ENCODE results near the gene TEAD2. TPM values are rescaled to one million over a fixed set of nuclear protein-coding genes. Genes with fewer than 3 reads are reported as not detected.

TEAD2 gene
- total and polyA plus RNA-seq, 10 of the 15 experiments (the other 5 are each of a cell fraction or from before 2014, with no cell fraction given) = 0.04 to 0.26 (median 0.11) TPM; not detected in 3

DNA sequence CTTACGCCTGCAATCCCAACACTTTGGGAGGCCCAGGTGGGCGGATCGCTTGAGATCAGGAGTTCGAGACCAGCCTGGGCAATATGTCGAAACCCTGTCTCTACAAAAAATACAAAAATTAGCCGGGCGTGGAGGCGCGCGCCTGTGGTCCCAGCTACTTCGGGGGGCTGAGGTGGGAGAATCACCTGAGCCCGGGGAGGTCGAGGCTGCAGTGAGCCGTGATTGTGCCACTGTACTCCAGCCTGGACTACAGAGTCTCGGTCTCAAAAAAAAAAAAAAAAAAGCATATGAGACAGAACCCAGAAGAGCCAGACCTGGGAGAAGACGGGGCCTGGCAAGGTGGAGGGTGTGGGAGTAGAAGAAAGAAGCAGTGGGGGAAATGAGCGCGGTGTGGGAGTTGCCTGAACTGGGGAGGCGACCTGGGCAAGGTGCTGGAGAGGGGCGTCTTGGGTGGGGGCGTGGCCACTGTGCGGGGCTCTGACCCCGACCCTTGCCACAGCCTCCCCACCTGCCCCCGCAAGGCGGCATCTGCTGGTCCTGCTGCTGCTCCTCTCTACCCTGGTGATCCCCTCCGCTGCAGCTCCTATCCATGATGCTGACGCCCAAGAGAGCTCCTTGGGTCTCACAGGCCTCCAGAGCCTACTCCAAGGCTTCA, 2.0 kb upstream of the TEAD2 start:
- RAD21 ChIA-PET (ENCODE audit: unreplicated experiment) = no interaction called here
- Histone ChIP-seq H3K27me3 (replicated peaks in 1 of 2; ENCODE audit: control insufficient read depth in 2 of 2, insufficient read depth in 2 of 2, low read length in 1 of 2) (peaks cover 12 to 15% of the 10 kb centered on the region in 2 experiments; a peak in 3 of 4 replicates), H3K4me2 (ENCODE audit: control insufficient read depth, insufficient read depth) (no peak overlapping the region; the same call in 1 of the 2 replicates), H3K9me3 (replicated peaks; ENCODE audit: control insufficient read depth, insufficient read depth, low read length) (no peaks in the 10 kb centered on the region; the same call in 2 of the 3 replicates), H3K9ac (ENCODE audit: control insufficient read depth, insufficient read depth, low read length) (no peak overlapping the region), H4K20me1 (ENCODE audit: control insufficient read depth, insufficient read depth) (no peaks in the 10 kb centered on the region), H3K36me3 (ENCODE audit: control insufficient read depth in 2 of 2, insufficient read depth in 2 of 2, low read length in 1 of 2) (no peaks in the 10 kb centered on the region), H3K4me1 (ENCODE audit: control insufficient read depth, insufficient read depth, low read length) (peaks cover 7% of the 10 kb centered on the region), H3K4me3 (no peak overlapping the region), H3K27ac (ENCODE audit: control insufficient read depth, insufficient read depth) (no peak overlapping the region), H2AFZ (ENCODE audit: control insufficient read depth, low read depth, low read length) (no peak overlapping the region), H3K79me2 (ENCODE audit: control insufficient read depth, insufficient read depth, low read length) (no peaks in the 10 kb centered on the region)
- WGBS (ENCODE audit: insufficient coverage, insufficient replicate concordance, low lambda C conversion rate, missing lambda C conversion rate) = 70% methylated on average over 18 of the region's 27 CpGs
- no peak for FAIRE-seq
- POLR2A ChIA-PET = no interaction called here
- intact Hi-C loops (cut with micrococcal nuclease; ENCODE audit: unreplicated experiment) = no loop called here
- TF ChIP-seq IKZF1 (conservative IDR thresholded peaks at IDR 0.05) = no peak
- no peak for TF ChIP-seq ATF7 (IDR thresholded peaks at IDR 0.05; ENCODE audit: low read depth)
- no peak for TF ChIP-seq ZNF622 (IDR thresholded peaks at IDR 0.05)
- TF ChIP-seq CREM (IDR thresholded peaks at IDR 0.05; ENCODE audit: low read depth) = no peak
- no peak for TF ChIP-seq CEBPZ (IDR thresholded peaks at IDR 0.05; ENCODE audit: low read depth, low read length)
- TF ChIP-seq HDAC6 (IDR thresholded peaks at IDR 0.05; ENCODE audit: unreplicated experiment) = no peak
- TF ChIP-seq ATF2 (IDR thresholded peaks at IDR 0.05; ENCODE audit: low read length) = no peak
- no peak for TF ChIP-seq ZNF217 (IDR thresholded peaks at IDR 0.05)
- no peak for ATAC-seq
- CTCF ChIA-PET = no interaction called here
- no TSS peak for BruUV-seq (replicated peaks)
- SMC1A ChIA-PET (ENCODE audit: uncharacterized antibody, unreplicated experiment) = no interaction called here
- in situ Hi-C loops (cut with MboI) = no loop called here
- DNase-seq (ENCODE audit: low read depth, low spot score) = no peak
